ENCODE measurements around the gene SUPT5H. TPM values are rescaled to one million over a fixed set of nuclear protein-coding genes. Genes with fewer than 3 reads are reported as not detected.

SUPT5H gene
- total and polyA plus RNA-seq, 4 donors, result 55.1 to 127 (median 87.9) TPM

GRCh38 chr19:39405261-39405957 is 40.0 kb upstream of the SUPT5H start:
- TF ChIP-seq, protein P1, sequence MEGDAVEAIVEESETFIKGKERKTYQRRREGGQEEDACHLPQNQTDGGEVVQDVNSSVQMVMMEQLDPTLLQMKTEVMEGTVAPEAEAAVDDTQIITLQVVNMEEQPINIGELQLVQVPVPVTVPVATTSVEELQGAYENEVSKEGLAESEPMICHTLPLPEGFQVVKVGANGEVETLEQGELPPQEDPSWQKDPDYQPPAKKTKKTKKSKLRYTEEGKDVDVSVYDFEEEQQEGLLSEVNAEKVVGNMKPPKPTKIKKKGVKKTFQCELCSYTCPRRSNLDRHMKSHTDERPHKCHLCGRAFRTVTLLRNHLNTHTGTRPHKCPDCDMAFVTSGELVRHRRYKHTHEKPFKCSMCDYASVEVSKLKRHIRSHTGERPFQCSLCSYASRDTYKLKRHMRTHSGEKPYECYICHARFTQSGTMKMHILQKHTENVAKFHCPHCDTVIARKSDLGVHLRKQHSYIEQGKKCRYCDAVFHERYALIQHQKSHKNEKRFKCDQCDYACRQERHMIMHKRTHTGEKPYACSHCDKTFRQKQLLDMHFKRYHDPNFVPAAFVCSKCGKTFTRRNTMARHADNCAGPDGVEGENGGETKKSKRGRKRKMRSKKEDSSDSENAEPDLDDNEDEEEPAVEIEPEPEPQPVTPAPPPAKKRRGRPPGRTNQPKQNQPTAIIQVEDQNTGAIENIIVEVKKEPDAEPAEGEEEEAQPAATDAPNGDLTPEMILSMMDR (IDR thresholded peaks at IDR 0.05; ENCODE audit: control extremely low read depth, extremely low read depth), result no peak
- peak overlapping the region; percentile 55 to 97 for H3K27ac ChIP-seq (ENCODE audit: low read depth in 1 of 2, low read length in 1 of 2)
- H3K4me1 ChIP-seq (ENCODE audit: control insufficient read depth in 5 of 5, insufficient read depth in 5 of 5, low read length in 5 of 5), result peaks cover 0 to 39% (median 14%) of the 10 kb centered on the region in 5 donors
- no peak overlapping the region for H3K4me3 ChIP-seq
- H3K36me3 ChIP-seq (ENCODE audit: control insufficient read depth in 4 of 4, insufficient read depth in 4 of 4, low read length in 4 of 4), result peaks cover 0 to 12% (median 6%) of the 10 kb centered on the region in 4 donors
- no peak for ATAC-seq (ENCODE audit: insufficient read depth, low FRiP score)
- no peak overlapping the region for H3K9ac ChIP-seq (ENCODE audit: insufficient read depth in 1 of 2, low read length in 2 of 2)
- H3K9me3 ChIP-seq (ENCODE audit: control insufficient read depth in 4 of 4, insufficient read depth in 3 of 4, low read length in 3 of 4), result no peaks in the 10 kb centered on the region
- DNase-seq, result no peak
- 89 to 91% methylated on average over 17 of the region's 17 CpGs for WGBS, 2 donors
- no peaks in the 10 kb centered on the region for H3K27me3 ChIP-seq (ENCODE audit: control insufficient read depth in 3 of 3, insufficient read depth in 3 of 3, low read length in 2 of 3)

GRCh38 chr19:39405958-39406655 is 39.3 kb upstream of the SUPT5H start:
- peaks cover 0 to 12% (median 6%) of the 10 kb centered on the region in 4 donors for H3K36me3 ChIP-seq (ENCODE audit: control insufficient read depth in 4 of 4, insufficient read depth in 4 of 4, low read length in 4 of 4)
- no peaks in the 10 kb centered on the region for H3K27me3 ChIP-seq (ENCODE audit: control insufficient read depth in 3 of 3, insufficient read depth in 3 of 3, low read length in 2 of 3)
- TF ChIP-seq, protein P1 (IDR thresholded peaks at IDR 0.05; ENCODE audit: control extremely low read depth, extremely low read depth), result no peak
- no peaks in the 10 kb centered on the region for H3K9me3 ChIP-seq (ENCODE audit: control insufficient read depth in 4 of 4, insufficient read depth in 3 of 4, low read length in 3 of 4)
- H3K9ac ChIP-seq (ENCODE audit: insufficient read depth in 1 of 2, low read length in 2 of 2), result peak overlapping the region in 1 of 2 donors; percentile 17
- H3K4me1 ChIP-seq (ENCODE audit: control insufficient read depth in 5 of 5, insufficient read depth in 5 of 5, low read length in 5 of 5), result peaks cover 0 to 46% (median 16%) of the 10 kb centered on the region in 5 donors
- no peak for ATAC-seq (ENCODE audit: insufficient read depth, low FRiP score)
- 13 to 17% methylated on average over 22 of the region's 22 CpGs for WGBS, 2 donors
- H3K4me3 ChIP-seq, result peak overlapping the region; percentile 42
- DNase-seq, result no peak
- H3K27ac ChIP-seq (ENCODE audit: low read depth in 1 of 2, low read length in 1 of 2), result peak overlapping the region; percentile 55 to 97

DNA sequence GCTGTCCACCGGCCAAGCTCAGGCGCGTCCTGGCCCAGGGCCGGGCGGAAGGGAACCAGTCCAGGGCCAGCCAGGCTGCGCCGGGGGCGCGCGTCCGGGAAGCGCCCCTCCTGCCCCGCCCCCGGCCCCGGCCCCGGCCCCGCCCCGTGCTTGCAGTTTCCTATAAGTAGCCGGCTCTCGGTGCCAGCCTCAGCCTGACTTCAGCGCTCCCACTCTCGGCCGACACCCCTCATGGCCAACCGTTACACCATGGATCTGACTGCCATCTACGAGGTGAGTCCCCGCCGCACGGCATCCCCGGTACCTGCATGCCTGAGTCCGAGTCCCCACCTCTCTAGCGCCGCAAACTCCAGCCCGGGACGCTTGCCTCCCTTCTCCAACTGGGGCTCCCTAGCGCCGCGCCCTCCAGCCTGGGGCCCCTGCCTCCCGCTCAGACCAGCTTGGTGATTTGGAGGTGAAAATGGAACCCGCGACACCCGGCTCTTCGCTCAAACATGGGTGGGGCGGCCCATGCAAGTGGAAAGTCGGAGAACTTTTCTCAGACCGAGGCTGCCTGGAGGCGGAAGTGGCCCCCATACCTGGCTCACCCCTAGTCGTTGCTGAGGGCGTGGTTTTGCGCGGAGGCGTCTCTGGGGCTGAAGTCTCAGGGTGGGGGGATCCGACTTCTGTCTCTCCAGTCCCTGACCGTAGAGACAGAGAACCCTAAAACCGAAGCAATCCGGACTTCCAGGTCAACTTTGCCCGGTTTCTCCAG is 38.5 kb upstream of the SUPT5H start, which contains the start of gene ZFP36:
TSS of gene ZFP36 (plus strand) at position 192 of the 754 bp plus-strand sequence. CDS start at position 250, 58 bp downstream.
- DNase-seq (peak; percentile 89 to 95 (median 93)), ATAC-seq (ENCODE audit: insufficient read depth, low FRiP score) (peak; percentile 25)
- no peaks in the 10 kb centered on the region for H3K9me3 ChIP-seq (ENCODE audit: control insufficient read depth in 4 of 4, insufficient read depth in 3 of 4, low read length in 3 of 4)
- peak within 1 kb of the TSS; percentile 91 for H3K4me3 ChIP-seq
- TF ChIP-seq, protein P1 (IDR thresholded peaks at IDR 0.05; ENCODE audit: control extremely low read depth, extremely low read depth), result no peak
- H3K27ac ChIP-seq (ENCODE audit: low read depth in 1 of 2, low read length in 1 of 2), result peak within 1 kb of the TSS; percentile 94 to 100
- H3K9ac ChIP-seq (ENCODE audit: insufficient read depth in 1 of 2, low read length in 2 of 2), result peak within 1 kb of the TSS; percentile 56 to 86
- peaks cover 0 to 52% (median 17%) of the 10 kb centered on the region in 5 donors for H3K4me1 ChIP-seq (ENCODE audit: control insufficient read depth in 5 of 5, insufficient read depth in 5 of 5, low read length in 5 of 5)
- H3K36me3 ChIP-seq (ENCODE audit: control insufficient read depth in 4 of 4, insufficient read depth in 4 of 4, low read length in 4 of 4), result peaks cover 0 to 12% (median 6%) of the 10 kb centered on the region in 4 donors
- H3K27me3 ChIP-seq (ENCODE audit: control insufficient read depth in 3 of 3, insufficient read depth in 3 of 3, low read length in 2 of 3), result no peaks in the 10 kb centered on the region
- 1% methylated on average over 56 of the region's 56 CpGs for WGBS, 2 donors
